Heart left ventricle (tissue), 13 donors: ENCODE measurements around the gene PCDHGC4.

Source experiments
- POLR2A ChIP-seq, 2 donors: fragments of 450-650 bp; IDR thresholded peaks; one replicate each; pipeline ENCODE4 v1.6.1; 2017; ENCODE audit warnings: antibody characterized with exemption in 2 of 2, mild to moderate bottlenecking in 2 of 2, moderate library complexity in 2 of 2
- TF ChIP-seq, protein P1 (sequence below), 12 donors: fragments of 200-600 bp; sonication (generic) in 4 of 12; IDR thresholded peaks; one replicate each; pipeline versions ENCODE4 v1.5.0 to v1.8.0; 2018 to 2022; ENCODE audit warnings: antibody characterized with exemption in 12 of 12, mild to moderate bottlenecking in 5 of 12
- donor health status: ischemic (EF 13 %, LVEDD 7.1; RV severe dilation, severe dysfunction).
- donor health status: DM: no; HTN: yes; CAD: no.
- donor health status: DM: no; HTN: no; CAD: no.
- donor health status: ischemic (EF 25% LVEDD 6.9; RV normal size, moderate dysfunction).
- donor health status: ischemic (EF 25% LVEDD 5.7; RV mildly dilated, moderate dysfunction).
- donor health status: ischemic (EF 35%, LVEDD 5.7; RV mildly dilated, moderate dysfunction).
- donor health status: nonischemic (EF 11% LVEDD 7.7; RV severe dilation, severe dysfunction).
- donor health status: DM: yes; HTN: yes; CAD: no.
- donor health status: PGD.
- donor health status: ischemic (EF 29% LVEDD 5.4; RV normal size, mild dysfunction).
- donor health status: nonischemic (EF 23%, LVEDD 6.1; RV moderate dilation, normal function).

DNA sequence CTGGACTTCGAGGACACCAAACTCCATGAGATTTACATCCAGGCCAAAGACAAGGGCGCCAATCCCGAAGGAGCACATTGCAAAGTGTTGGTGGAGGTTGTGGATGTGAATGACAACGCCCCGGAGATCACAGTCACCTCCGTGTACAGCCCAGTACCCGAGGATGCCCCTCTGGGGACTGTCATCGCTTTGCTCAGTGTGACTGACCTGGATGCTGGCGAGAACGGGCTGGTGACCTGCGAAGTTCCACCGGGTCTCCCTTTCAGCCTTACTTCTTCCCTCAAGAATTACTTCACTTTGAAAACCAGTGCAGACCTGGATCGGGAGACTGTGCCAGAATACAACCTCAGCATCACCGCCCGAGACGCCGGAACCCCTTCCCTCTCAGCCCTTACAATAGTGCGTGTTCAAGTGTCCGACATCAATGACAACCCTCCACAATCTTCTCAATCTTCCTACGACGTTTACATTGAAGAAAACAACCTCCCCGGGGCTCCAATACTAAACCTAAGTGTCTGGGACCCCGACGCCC is 7.7 kb upstream of the PCDHGC4 start:
- TF ChIP-seq, protein P1, sequence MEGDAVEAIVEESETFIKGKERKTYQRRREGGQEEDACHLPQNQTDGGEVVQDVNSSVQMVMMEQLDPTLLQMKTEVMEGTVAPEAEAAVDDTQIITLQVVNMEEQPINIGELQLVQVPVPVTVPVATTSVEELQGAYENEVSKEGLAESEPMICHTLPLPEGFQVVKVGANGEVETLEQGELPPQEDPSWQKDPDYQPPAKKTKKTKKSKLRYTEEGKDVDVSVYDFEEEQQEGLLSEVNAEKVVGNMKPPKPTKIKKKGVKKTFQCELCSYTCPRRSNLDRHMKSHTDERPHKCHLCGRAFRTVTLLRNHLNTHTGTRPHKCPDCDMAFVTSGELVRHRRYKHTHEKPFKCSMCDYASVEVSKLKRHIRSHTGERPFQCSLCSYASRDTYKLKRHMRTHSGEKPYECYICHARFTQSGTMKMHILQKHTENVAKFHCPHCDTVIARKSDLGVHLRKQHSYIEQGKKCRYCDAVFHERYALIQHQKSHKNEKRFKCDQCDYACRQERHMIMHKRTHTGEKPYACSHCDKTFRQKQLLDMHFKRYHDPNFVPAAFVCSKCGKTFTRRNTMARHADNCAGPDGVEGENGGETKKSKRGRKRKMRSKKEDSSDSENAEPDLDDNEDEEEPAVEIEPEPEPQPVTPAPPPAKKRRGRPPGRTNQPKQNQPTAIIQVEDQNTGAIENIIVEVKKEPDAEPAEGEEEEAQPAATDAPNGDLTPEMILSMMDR (IDR thresholded peaks at IDR 0.05) = no peak
- TF ChIP-seq POLR2A (IDR thresholded peaks at IDR 0.05) = no peak
